Measurements from ENCODE around the gene FILIP1L.

GRCh38 chr3:100125161-100125938 is 11.0 kb upstream of the FILIP1L start:
- TF ChIP-seq EZH2 (IDR thresholded peaks at IDR 0.05; ENCODE audit: low read length), result no peak
- TF ChIP-seq CTCF (optimal IDR thresholded peaks at IDR 0.05 in 1 of 3, IDR thresholded peaks at IDR 0.05 in 1 of 3, conservative IDR thresholded peaks at IDR 0.05 in 1 of 3; ENCODE audit: extremely low read depth in 1 of 3, insufficient read depth in 2 of 3, low read length in 3 of 3), result no peak

All from keratinocyte (primary cell).